Cerebellar nuclear complex (tissue), 1 donor: ENCODE measurements around the gene HTR7.

Source experiments
- DNase-seq, 2 experiments: peaks; one replicate each; lab custom pipeline; 2025; lab: John Stamatoyannopoulos, UW

HTR7 gene

DNA sequence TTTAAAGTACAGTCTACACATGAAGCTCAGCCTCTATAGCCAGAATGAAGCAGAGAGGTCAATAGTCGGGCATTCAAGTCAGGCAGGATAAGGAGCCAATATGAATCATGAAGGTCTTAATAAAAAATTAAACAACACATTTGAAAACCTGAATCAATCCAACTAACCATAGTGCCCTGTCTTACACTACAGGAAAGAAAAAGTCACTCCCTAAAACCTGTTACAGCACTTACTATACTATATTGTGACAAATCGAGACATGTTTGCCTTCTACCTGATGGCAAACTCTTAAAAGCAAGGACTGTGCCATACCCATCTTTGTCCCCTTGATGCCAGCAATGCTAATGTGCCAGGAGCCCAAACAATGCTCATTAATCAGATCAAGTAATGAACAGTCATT, 117.6 kb downstream of the HTR7 start:
- DNase-seq: no peak

DNA sequence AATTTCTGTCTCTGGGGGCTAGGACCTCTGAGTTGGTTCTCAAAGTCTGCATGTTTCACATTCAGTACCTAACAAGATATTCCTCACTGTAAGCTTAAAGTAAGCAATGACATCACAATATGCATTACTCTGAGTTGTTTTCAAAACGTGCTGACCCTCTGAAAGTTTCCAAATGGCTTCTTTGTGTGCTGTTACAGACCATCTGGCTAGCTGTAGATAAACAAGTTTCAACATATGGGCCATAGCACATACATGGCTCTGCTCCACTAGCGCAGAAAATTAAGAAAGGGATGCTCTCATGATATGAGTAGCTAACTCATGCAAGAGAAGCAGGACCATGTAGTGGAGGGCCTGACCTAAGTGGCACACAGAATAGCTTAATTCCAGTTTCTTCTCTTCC, 119.0 kb downstream of the HTR7 start:
- DNase-seq: no peak

DNA sequence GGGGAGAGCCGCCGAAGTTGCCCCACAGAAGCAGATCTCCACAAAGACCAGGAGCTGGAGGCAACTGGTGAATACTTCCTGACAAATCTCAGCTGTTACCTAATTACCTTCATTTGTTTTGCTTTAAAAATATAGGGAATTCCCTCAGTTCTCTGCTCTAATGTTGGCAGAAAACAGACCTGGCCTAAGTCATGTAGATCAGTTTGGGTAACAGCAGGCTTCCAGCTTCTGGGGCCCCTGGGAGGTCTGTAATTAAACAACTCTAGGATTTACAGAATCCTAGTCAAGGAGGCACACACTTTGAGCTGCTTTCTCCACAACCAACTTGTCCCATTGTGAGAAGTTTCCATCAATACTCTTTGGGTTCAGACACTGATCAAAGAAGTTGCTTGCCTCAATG, 123.4 kb downstream of the HTR7 start:
- no peak for DNase-seq

DNA sequence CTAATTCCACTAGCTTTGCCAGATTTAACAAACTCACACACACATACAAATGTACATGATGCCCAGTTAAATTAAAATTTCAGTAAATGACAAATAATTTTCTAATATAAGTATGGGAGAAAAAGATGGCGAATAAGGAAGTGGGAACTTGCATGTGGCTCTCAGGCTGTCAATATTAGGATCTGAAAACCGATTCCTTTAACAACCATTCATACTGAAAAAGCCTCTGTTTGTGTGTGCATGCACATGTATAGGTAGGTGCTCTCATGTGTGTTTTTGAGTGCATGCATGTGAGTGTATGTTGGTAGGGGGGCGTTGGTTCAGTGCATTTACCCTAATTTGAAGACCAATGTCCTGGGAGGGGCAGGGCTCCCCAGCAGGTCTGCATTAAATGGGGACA, 125.3 kb downstream of the HTR7 start:
- DNase-seq: no peak

DNA sequence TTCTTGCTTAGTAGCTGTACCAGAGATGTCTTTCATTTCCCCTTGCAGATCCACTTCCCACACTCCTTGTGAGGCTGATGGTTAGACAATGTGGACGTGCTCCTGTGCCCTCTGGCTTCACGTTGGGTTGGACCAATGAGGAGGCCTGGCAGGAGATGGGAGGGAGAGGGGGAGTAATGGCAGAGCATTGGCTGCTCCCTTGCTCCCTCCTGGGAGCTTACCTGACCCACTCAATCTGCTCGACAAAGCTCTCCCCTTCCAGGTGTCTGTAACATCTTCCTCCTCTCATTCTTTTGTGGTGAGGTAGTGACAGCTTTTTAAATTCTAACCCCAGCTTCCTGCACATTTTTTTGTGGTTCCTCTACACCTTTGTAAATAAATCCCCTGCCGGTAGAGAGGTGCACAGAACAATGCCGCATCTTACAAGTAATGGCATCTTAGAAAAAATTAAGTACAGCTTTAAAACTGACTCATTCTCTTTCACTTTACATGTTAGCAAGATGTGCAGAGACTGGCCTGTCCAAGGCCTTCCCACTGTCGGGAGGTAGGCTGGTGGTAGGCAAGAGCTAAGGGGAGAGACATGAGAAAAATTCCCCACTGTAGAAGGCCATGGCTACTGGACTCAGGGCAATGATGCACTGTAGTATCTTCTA, 134.3 kb downstream of the HTR7 start:
- DNase-seq: no peak

DNA sequence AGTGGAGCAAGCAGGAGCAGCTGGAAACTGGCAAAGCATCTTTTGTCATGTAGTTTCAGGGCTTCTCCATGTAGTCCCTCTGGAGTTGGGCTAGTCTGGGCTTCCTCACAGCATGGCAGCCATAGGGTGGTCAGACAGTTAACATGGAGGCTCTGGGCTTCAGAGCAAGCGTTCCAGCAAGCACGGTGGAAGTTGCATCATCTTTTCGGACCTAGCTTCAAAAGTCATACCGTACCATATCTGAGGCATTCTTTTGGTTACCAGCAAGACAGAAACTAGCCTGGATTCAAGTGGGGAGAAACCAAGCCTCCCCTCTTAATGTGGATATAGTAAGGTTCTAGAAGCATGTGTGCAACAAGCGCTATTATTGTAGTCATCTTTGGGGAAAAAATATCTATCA, 135.0 kb downstream of the HTR7 start:
- DNase-seq: no peak

DNA sequence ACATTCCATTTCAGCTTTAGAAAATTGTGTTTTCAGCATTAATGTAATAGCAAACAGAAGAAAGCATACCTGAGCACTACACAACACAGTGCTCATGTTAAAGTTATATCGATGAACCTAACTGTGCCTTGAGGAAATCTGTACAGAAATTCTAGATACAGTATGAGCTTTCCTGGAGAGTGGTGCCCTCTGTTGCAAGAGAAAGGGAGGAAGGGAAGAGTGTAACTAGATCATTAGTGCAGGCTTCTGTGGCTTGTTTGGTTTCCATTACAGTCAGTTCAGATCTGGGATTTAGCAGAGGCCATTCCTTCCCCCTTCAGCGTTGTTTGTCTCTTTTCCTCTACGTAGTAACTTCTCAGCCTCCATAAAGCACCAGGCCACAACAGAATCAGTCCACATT, 139.7 kb downstream of the HTR7 start:
- no peak for DNase-seq

DNA sequence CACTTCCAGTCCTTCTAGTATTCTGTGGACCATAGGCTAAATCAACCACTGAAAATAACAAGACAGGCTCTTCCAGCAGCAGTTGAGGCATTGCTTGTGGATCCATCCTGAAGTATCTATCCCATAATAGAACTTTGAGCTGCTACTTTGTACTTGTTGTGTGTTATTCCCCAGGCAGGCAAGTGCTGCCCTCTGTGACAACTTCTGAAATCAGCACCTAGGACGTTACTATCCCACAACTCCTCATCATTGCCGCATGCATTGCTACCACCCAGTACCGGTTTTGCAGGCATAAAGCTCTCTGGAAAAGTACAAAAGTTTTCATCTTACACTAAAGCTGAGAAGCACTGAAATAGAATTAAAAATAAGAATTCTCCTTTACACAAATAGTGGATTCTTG, 145.3 kb downstream of the HTR7 start:
- no peak for DNase-seq

DNA sequence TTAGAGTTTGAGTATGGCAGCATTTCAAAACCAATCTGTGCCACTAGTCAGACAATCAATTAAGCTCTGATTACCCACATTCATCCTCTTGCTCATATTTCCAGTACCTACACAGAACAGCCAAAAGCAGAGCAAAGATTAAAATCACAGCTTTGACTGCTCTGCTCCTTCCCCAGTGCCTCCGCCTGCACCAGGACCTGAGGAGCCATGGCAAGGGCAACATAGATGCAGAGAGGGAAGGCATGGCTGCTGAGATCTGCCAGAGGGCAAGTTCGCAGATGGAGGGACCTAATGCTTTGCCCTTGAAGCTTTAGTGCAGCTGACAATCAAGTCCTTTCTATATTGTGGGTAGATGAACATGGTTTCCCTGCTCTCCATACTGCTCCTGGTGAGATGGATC, 148.1 kb downstream of the HTR7 start:
- no peak for DNase-seq

DNA sequence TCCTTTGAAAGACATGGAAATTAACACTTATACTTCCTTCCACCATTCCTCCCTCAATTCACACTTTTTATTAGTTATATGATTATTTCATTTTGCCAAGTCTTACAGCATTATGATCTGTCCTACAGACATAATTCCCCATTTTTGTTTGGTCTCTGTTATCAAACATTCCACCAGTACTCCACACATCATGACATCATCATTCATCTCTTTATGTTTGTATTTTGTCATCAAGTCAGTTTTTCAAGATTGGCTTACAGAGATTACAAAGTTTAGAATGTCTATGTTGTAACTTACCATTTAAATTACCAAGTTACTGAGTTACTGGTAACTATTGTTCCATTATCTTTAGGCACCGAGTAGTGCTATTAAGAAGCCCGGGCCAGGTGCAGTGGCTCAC, 150.2 kb downstream of the HTR7 start:
- DNase-seq: no peak

DNA sequence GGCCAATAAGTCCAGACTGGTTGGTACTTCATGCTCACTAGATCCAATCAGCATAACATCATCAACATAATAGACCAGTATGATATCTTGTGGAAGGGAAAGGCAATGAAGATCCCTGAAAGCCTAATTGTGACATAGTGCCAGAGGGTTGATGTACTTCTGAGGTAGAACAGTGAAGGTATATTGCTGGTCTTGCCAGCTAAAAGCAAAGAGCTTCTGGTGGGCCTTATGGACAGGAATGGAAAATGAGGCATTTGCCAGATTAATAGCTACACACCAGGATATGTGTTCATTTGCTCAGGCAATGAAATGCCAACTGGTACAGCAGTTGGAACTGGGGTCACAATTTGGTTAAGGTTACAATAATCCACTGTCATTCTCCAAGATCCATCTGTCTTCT, 156.4 kb downstream of the HTR7 start:
- no peak for DNase-seq

DNA sequence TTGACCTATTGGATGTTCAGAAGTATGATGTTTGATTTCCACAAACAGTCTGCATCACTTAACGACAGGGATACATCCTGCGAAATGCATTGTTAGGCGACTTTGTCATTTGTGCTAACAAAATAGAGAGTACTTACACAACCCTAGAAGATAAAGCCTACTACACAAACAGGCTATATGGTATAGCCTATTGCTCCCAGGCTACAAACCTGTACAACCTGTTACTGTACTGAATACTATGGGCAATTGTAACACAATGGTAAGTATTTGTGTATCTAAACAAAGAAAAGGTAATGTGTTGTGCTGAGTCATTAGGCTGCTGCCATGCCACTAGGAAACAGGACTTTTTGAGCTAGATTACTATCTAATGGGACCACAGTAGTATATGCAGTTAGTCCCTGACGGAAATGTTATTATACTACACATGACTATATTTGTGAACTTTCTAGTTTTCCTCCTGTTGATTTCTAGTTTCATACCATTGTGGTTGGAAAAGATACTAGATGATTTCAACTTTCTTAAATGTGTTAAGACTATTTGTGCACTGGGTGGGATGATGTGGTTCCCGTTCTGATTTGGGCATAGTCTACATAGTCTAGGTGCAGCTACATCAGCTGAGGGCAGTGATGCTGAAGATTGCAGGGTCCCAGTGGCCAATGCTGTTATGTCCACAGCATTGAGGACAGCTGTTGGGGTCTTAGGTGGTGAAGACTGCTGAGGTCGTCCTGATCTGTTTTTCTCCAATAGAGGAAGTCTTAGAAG, 161.7 kb downstream of the HTR7 start:
- DNase-seq: no peak
